GM23338 (cell line): ENCODE results near the gene SRD5A3. TPM values are rescaled to one million over a fixed set of nuclear protein-coding genes. Genes with fewer than 3 reads are reported as not detected.

ENCODE experiments used
- ATAC-seq: fragments of 200-7000 bp; cut with Tn5 transposase; 3 replicates; pipeline ENCODE4 v1.9.1; 2020
- DNase-seq: peaks from one replicate; pipeline ENCODE4 v3.0.0-alpha.2; 2015; ENCODE audit warnings: low spot score
- H2AFZ ChIP-seq: fragments of 200-600 bp; sonication (generic); 2 replicates; pipeline ENCODE4 v1.8.0; 2016; ENCODE audit warnings: antibody characterized with exemption, mild to moderate bottlenecking, moderate library complexity
- H3F3A ChIP-seq: fragments of 200-600 bp; sonication (generic); replicated peaks from 2 replicates; pipeline ENCODE4 v1.8.0; 2017; ENCODE audit warnings: antibody characterized with exemption, mixed run types, low read depth
- H3K27ac ChIP-seq: fragments of 200-600 bp; sonication (generic); 2 replicates; pipeline ENCODE4 v1.6.1; 2016; ENCODE audit warnings: low read depth
- H3K27me3 ChIP-seq: fragments of 200-600 bp; sonication (generic); 2 replicates; pipeline ENCODE4 v1.8.0; 2016; ENCODE audit warnings: mild to moderate bottlenecking, mixed run types, moderate library complexity; ENCODE audit not compliant: insufficient read depth
- H3K36me3 ChIP-seq: fragments of 200-600 bp; sonication (generic); 2 replicates; pipeline ENCODE4 v1.8.0; 2016; ENCODE audit warnings: mild to moderate bottlenecking; ENCODE audit not compliant: insufficient read depth
- H3K4me1 ChIP-seq: fragments of 200-600 bp; sonication (generic); 2 replicates; pipeline ENCODE4 v1.8.0; 2016; ENCODE audit warnings: mild to moderate bottlenecking, moderate library complexity; ENCODE audit not compliant: insufficient read depth
- H3K4me2 ChIP-seq: fragments of 200-600 bp; sonication (generic); 2 replicates; pipeline ENCODE4 v1.7.1; 2017; ENCODE audit warnings: mixed run types
- H3K4me3 ChIP-seq: fragments of 200-600 bp; sonication (generic); 2 replicates; pipeline ENCODE4 v1.6.1; 2016; ENCODE audit warnings: mixed run types
- H3K79me2 ChIP-seq: fragments of 200-600 bp; sonication (generic); replicated peaks from 2 replicates; pipeline ENCODE4 v1.8.0; 2017; ENCODE audit warnings: mild to moderate bottlenecking; ENCODE audit not compliant: insufficient read depth
- H3K9me2 ChIP-seq: fragments of 200-600 bp; sonication (generic); 2 replicates; pipeline ENCODE4 v1.8.0; 2017; ENCODE audit not compliant: insufficient read depth
- H4K20me1 ChIP-seq: fragments of 200-600 bp; sonication (generic); replicated peaks from 2 replicates; pipeline ENCODE4 v1.8.0; 2017; ENCODE audit warnings: mild to moderate bottlenecking; ENCODE audit not compliant: insufficient read depth
- H3K27ac Mint-ChIP-seq: 2 replicates; pipeline ENCODE4 v1.8.0; 2020; ENCODE audit warnings: inconsistent platforms, mild to moderate bottlenecking, moderate library complexity, mixed read lengths
- H3K27me3 Mint-ChIP-seq: 3 replicates; pipeline ENCODE4 v1.8.0; 2022; ENCODE audit warnings: low read depth, mild to moderate bottlenecking, moderate library complexity, mixed read lengths, inconsistent platforms; ENCODE audit not compliant: insufficient read depth, poor library complexity
- H3K36me3 Mint-ChIP-seq: 3 replicates; pipeline ENCODE4 v1.8.0; 2021; ENCODE audit warnings: low read depth, mild to moderate bottlenecking, inconsistent platforms, moderate library complexity, mixed read lengths
- H3K4me1 Mint-ChIP-seq: 3 replicates; pipeline ENCODE4 v1.8.0; 2020; ENCODE audit warnings: mild to moderate bottlenecking, inconsistent platforms, mixed read lengths
- H3K4me3 Mint-ChIP-seq: 3 replicates; pipeline ENCODE4 v1.8.0; 2021; ENCODE audit warnings: moderate library complexity, mild to moderate bottlenecking, inconsistent platforms, mixed read lengths
- H3K9me3 Mint-ChIP-seq: 3 replicates; pipeline ENCODE4 v1.8.0; 2020; ENCODE audit warnings: moderate library complexity, mild to moderate bottlenecking, inconsistent platforms, mixed read lengths
- CREB1 ChIP-seq: fragments of 250-450 bp; sonication (Bioruptor Pico); IDR thresholded peaks from 2 replicates; pipeline ENCODE4 v1.5.0; 2020; ENCODE audit warnings: low read depth, mild to moderate bottlenecking, moderate library complexity
- CTCF ChIP-seq, 2 experiments: fragments of 200-600 bp in 1 of 2; sonication (generic) in 1 of 2; conservative IDR thresholded peaks; 2 replicates each; pipeline versions ENCODE4 v1.5.1 to v1.6.1; 2016 to 2017; ENCODE audit warnings: antibody characterized with exemption in 2 of 2, low read depth in 2 of 2, mild to moderate bottlenecking in 2 of 2, moderate library complexity in 1 of 2
- ETS1 ChIP-seq: IDR thresholded peaks from 2 replicates; pipeline ENCODE4 v1.6.1; 2016; ENCODE audit warnings: antibody characterized with exemption
- EZH2 ChIP-seq: fragments of 200-600 bp; sonication (generic); IDR thresholded peaks from one replicate; pipeline ENCODE4 v1.8.0; 2017; ENCODE audit warnings: antibody characterized with exemption, mild to moderate bottlenecking, low read depth; ENCODE audit not compliant: unreplicated experiment
- JUNB ChIP-seq: IDR thresholded peaks from one replicate; pipeline ENCODE4 v1.6.1; 2016; ENCODE audit warnings: antibody characterized with exemption; ENCODE audit not compliant: unreplicated experiment
- POLR2AphosphoS5 ChIP-seq: IDR thresholded peaks from 2 replicates; pipeline ENCODE4 v1.6.1; 2016; ENCODE audit warnings: antibody characterized with exemption, low read depth
- polyA plus RNA-seq: library from polyadenylated mRNA; unstranded; fragments of >200 nt; fragmentation: Nextera tagmentation; extraction: Ambion mirVana; gene quantifications from 2 replicates; pipeline ENCODE4 v1.2.1, GENCODE V29; 2016
- small RNA-seq: library from RNA; depleted of rRNA; stranded (forward); fragments of <200 nt; gene quantifications from one replicate; pipeline ENCODE3, GENCODE V24; 2014; ENCODE audit warnings: low replicate concordance
- total RNA-seq: library from RNA; depleted of rRNA; stranded (reverse); fragments of >200 nt; shearing (Covaris generic); gene quantifications from 2 replicates; pipeline ENCODE4 v1.2.3, GENCODE V29; 2014; rRNA removed

Gene SRD5A3
- total and polyA plus RNA-seq, 2 experiments from 2014 or later, result 23.0 to 49.9 TPM

- Mint-ChIP-seq H3K36me3 (peaks cover 57% of the 10 kb centered on the region), H3K27ac (no peak overlapping the region), H3K4me3 (no peak overlapping the region), H3K4me1 (peaks cover 3% of the 10 kb centered on the region; the same call in 1 of the 3 replicates), H3K9me3 (no peaks in the 10 kb centered on the region), H3K27me3 (no peaks in the 10 kb centered on the region)
- H4K20me1 ChIP-seq, result peaks cover 33% of the 10 kb centered on the region
- no peak overlapping the region for H3K4me2 ChIP-seq
- no peaks in the 10 kb centered on the region for H3K4me1 ChIP-seq
- H3F3A ChIP-seq, result no peaks in the 10 kb centered on the region
- no peaks in the 10 kb centered on the region for H3K9me2 ChIP-seq
- peaks cover 78% of the 10 kb centered on the region for H3K79me2 ChIP-seq
- ATAC-seq, result no peak
- no peak for DNase-seq
- no peak overlapping the region for H3K4me3 ChIP-seq
- no peak overlapping the region for H2AFZ ChIP-seq
- TF ChIP-seq CREB1 (CRISPR knock-in tag) (no peak), POLR2AphosphoS5 (no peak), EZH2 (no peak), ETS1 (no peak), JUNB (no peak), CTCF (conservative IDR thresholded peaks at IDR 0.05; ENCODE audit: low read depth in 2 of 2) (no peak)
- H3K27me3 ChIP-seq, result no peaks in the 10 kb centered on the region
- no peak overlapping the region for H3K27ac ChIP-seq
- H3K36me3 ChIP-seq, result peaks cover 28% of the 10 kb centered on the region
Observed at GRCh38 chr4:55416176-55416575, 70.1 kb downstream of the SRD5A3 start.

Small RNA genes within 50 kb of the gene (small RNA-seq; reads per million reads assigned to genes)
- gene RF00019, result not detected

Other genes starting within 250 kb of the SRD5A3 start
- 102 and 109 TPM in 2 replicates for gene KDR, start 220.6 kb upstream of the SRD5A3 start, total RNA-seq
- gene KDR, start 220.6 kb upstream of the SRD5A3 start, polyA plus RNA-seq, result 25.9 and 27.9 TPM in 2 replicates
- 170 and 171 TPM in 2 replicates for gene TMEM165, start 49.7 kb downstream of the SRD5A3 start, total RNA-seq
- gene TMEM165, start 49.7 kb downstream of the SRD5A3 start, polyA plus RNA-seq, result 120 and 125 TPM in 2 replicates
- 22.0 and 28.8 TPM in 2 replicates for gene CLOCK, start 200.7 kb downstream of the SRD5A3 start, total RNA-seq
- gene CLOCK, start 200.7 kb downstream of the SRD5A3 start, polyA plus RNA-seq, result 16.0 and 17.1 TPM in 2 replicates
- 0.35 TPM in 1 of 2 replicates, not detected in the other for gene PDCL2, start 246.0 kb downstream of the SRD5A3 start, total RNA-seq
- 1.9 and 2.1 TPM in 2 replicates for gene PDCL2, start 246.0 kb downstream of the SRD5A3 start, polyA plus RNA-seq